VCaP (cell line): ENCODE results near the gene KLRB1.
"Not testable (repeated sequence)": the region's sequence is repeated elsewhere in the genome, so short reads cannot be mapped to it uniquely, and the experiment has no call there.

Experiments used
- H3K27ac ChIP-seq: fragments of 450-650 bp; 2 replicates; pipeline ENCODE4 v1.5.1; 2017
- CTCF ChIP-seq: fragments of 450-650 bp; conservative IDR thresholded peaks from 2 replicates; pipeline ENCODE4 v1.5.1; 2017; ENCODE audit warnings: mild to moderate bottlenecking, moderate library complexity

Gene KLRB1

DNA sequence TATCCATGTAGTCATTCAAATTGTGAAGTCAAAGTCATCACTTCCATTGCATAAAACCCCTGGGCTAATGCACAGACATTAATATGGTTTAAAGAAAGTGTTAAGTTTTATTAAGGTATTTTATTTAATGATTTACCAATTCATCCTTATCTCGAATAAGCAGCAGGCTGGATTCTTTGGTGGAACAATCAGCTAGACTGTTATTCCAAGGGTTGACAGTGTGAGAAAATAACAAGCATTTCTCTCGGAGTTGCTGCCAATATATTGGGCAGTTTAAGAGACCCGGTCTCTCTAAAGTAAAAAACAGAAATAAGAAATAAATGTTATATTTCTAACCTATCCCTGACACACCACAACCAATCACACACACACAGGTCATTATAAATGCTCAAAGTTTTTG is 9.4 kb downstream of the KLRB1 start:
- no peak overlapping the region for H3K27ac ChIP-seq
- TF ChIP-seq CTCF = no peak

DNA sequence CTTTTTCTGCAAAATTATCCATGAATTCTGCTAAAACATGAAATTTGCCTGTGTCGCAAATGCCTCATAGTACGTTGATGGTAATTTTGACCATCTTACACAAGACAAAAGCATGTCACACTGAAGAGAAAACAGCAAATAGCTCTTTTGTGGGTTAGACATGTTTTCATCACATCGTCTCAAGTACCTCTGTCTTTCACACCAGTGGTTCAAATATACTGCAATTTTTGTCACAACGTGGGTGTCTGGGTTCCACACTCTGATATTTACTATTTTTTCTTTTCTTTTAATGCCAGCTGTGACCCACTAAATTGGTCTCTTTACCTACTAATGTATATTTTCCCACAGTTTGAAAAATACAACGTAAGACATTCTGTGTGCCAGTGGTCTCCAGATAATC is 10.4 kb downstream of the KLRB1 start:
- H3K27ac ChIP-seq = no peak overlapping the region
- TF ChIP-seq CTCF = no peak

DNA sequence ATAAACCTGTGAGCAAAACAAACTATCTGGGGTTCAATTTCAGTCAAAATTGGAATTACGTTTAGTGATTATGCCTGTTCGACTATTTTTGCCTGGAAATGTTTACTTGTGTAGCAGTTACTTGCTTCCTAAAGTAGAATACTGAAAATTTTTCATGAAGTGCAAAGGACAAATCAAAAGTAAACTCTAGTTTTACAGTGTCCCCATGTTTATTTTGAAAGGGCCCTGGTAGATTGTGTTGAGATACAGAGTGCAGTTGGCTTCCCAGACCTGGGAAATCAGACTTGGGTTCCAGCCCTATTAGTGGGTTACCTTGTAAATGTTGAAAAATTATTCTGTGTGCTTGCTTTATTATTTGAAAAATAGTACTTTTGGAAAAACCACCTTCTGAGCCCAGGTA is 17.3 kb downstream of the KLRB1 start:
- no peak overlapping the region for H3K27ac ChIP-seq
- no peak for TF ChIP-seq CTCF

DNA sequence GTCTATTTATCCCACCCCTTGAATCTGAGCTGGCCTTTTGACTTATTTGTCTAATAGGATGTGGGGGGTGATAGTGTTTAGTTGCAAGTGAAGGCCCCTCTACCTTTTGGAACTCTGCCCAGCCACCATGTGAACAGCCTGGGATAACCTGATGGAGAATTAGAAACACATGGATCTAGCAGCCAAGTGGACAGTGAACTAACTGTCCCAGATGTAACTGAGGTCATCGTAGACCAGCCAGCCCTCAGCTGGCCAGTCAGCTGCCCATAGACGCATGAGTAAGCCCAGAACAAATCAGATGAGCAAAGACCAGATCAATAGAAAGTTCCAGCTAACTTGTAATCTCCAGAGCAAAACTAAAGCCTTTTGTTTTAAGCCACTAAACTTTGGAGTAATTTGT is 19.0 kb downstream of the KLRB1 start:
- no peak for TF ChIP-seq CTCF
- no peak overlapping the region for H3K27ac ChIP-seq

DNA sequence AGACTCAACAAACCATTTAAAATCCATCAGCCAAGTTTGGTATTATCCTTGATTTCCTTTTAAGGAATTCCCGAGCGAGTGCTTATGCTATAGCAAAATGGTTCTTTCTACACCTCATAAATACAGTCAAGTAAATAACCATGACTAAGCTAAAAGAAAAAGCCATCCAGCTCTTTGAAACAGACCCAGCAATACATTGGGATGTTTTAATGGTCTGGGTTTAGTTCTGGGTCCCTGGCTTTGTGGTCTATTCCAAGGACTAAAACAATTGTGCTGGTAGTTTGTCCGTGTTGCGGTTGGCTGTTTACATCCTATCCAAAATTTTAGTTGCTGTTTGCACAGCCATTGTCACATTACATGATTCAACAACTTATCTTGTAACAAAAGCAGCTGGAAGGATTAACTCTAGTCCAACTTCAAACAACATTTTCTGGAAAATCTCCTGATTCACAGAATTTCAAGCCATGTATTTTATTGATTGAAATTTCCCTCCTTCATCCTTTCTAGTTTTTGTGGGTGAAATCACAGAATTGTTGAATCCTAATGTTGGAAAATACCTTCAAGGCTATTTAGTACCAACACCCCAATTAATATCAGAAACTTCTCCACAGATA is 19.6 kb downstream of the KLRB1 start:
- TF ChIP-seq CTCF = no peak

DNA sequence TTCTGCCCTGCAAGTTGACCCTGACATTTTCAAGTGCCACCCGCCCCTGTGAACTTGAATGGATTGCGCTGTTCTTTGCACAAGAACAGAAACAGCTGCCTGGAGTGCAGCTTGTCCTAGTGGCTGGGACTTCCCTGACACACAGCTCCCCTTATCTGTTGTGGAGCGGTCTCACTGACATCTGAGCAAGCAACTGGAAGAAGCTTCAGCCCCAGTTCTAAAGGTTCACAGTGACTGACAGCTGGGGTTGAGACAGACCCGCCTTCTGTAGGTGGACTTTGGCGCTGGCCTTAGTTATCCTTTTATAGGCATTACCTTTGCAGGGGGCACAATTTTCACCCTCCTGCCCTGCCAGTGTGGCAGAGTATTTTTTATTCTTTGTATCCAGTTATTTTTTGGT is 30.0 kb downstream of the KLRB1 start:
- not testable (repeated sequence) for H3K27ac ChIP-seq

More for the DNA sequence above, 19.6 kb downstream of the KLRB1 start:
- H3K27ac ChIP-seq = no peak overlapping the region

DNA sequence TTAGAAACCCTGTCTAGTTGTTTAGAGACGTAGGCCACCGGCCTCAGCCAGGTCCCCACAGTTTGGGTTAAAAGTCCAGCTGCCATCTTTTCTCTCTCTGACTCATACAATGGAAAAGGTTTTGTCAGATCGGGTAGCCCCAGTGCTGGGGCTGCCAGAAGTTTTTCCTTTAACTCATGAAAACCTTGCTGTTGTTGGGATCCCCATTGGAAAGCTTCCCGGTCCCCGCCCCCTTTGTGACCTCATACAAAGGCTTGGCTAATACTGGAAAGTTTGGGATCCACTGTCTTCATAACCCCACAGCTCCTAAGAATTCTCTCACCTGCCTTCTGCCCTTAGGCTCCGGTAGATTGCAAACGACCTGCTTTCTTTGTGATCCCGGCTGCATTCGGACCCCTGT is 40.6 kb downstream of the KLRB1 start:
- not testable (repeated sequence) for H3K27ac ChIP-seq

DNA sequence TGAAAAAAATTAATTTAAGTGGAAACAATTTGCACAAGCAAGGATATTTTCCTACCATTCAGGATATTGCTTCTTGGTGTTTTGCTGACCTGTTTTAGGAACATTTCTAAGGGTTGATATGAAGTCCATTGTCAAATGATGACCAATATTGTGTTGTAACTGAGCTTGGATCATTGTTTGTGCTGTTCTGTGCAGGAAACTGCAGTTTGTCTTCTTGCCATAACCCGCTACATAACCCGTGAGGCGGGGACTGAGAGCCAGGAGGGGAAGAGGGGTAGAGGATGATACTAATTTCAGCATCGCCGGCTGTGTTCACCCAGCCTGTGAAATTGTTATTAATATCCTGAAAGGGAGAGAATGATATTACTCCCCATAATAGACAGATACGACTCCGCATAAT is 41.6 kb downstream of the KLRB1 start:
- H3K27ac ChIP-seq = not testable (repeated sequence)

GRCh38 chr12:9564418-9564817 is 43.3 kb downstream of the KLRB1 start:
- not testable (repeated sequence) for H3K27ac ChIP-seq

- not testable (repeated sequence) for H3K27ac ChIP-seq
These were observed 44.8 kb downstream of the KLRB1 start for GRCh38 chr12:9562841-9563453.

- H3K27ac ChIP-seq = not testable (repeated sequence)
These were observed 62.2 kb downstream of the KLRB1 start for GRCh38 chr12:9545489-9545888.
